Fibroblast of the aortic adventitia (primary cell): Measurements from ENCODE around the gene DLEC1. TPM values are rescaled to one million over a fixed set of nuclear protein-coding genes. Genes with fewer than 3 reads are reported as not detected.

Experiments
- DNase-seq: peaks from one replicate; pipeline ENCODE4 v3.0.0-alpha.2; 2010; ENCODE audit warnings: low read depth
- H3K4me3 ChIP-seq: 2 replicates; pipeline ENCODE4 v1.5.1; 2011; ENCODE audit warnings: low read depth, mild to moderate bottlenecking, control low read depth, low read length, moderate library complexity
- CTCF ChIP-seq: IDR thresholded peaks from 2 replicates; pipeline ENCODE4 v1.5.1; 2011; ENCODE audit warnings: mild to moderate bottlenecking, low read length, control low read depth, inconsistent platforms; ENCODE audit not compliant: insufficient read depth
- total RNA-seq: library from RNA; depleted of rRNA; stranded (reverse); fragments of >200 nt; gene quantifications from 2 replicates; pipeline ENCODE4 v1.2.3, GENCODE V29; 2012; ENCODE audit warnings: low replicate concordance

DLEC1 gene
- total RNA-seq, 1 donor: 0.09 TPM

GRCh38 chr3:38009807-38010591, 29.0 kb upstream of the DLEC1 start:
- H3K4me3 ChIP-seq: no peak overlapping the region
- no peak for DNase-seq
- TF ChIP-seq CTCF: no peak

- H3K4me3 ChIP-seq: no peak overlapping the region
- no peak for DNase-seq
- TF ChIP-seq CTCF: no peak
These were observed 27.9 kb upstream of the DLEC1 start for GRCh38 chr3:38011111-38011510.

- no peak for TF ChIP-seq CTCF
- no peak overlapping the region for H3K4me3 ChIP-seq
- no peak for DNase-seq
These were observed 23.5 kb upstream of the DLEC1 start for GRCh38 chr3:38015485-38015884.

GRCh38 chr3:38015984-38016383, 23.0 kb upstream of the DLEC1 start:
- DNase-seq: no peak
- H3K4me3 ChIP-seq: no peak overlapping the region
- TF ChIP-seq CTCF: no peak

GRCh38 chr3:38016410-38016809, 22.6 kb upstream of the DLEC1 start:
- DNase-seq: no peak
- TF ChIP-seq CTCF: no peak
- H3K4me3 ChIP-seq: no peak overlapping the region

GRCh38 chr3:38016847-38017444, 22.1 kb upstream of the DLEC1 start:
- no peak for DNase-seq
- TF ChIP-seq CTCF: no peak
- no peak overlapping the region for H3K4me3 ChIP-seq
